Activated CD8-positive, alpha-beta T cell treated with anti-CD3 and anti-CD28 coated beads, Interleukin-2, amount 10 ng/mL, durations not matched to agents 7 days and 5 days (primary cell): ENCODE data around the gene LMAN1L. TPM values are rescaled to one million over a fixed set of nuclear protein-coding genes. Genes with fewer than 3 reads are reported as not detected.

Experiments used
- ATAC-seq: fragments of 150-1000 bp; cut with Tn5 transposase; one replicate; pipeline ENCODE4 v1.10.0; 2021; ENCODE audit warnings: moderate library complexity
- CTCF ChIA-PET: fragments of 350-600 bp; sonication (Branson Sonifier 250); formaldehyde crosslinking; loops from one replicate; lab custom pipeline; 2021; ENCODE audit warnings: antibody characterized with exemption; lab: Charles Lee
- POLR2A ChIA-PET: fragments of 350-600 bp; sonication (Branson Sonifier 250); formaldehyde crosslinking; loops from one replicate; lab custom pipeline; 2021; ENCODE audit warnings: antibody characterized with exemption; lab: Charles Lee
- DNase-seq: peaks from one replicate; pipeline ENCODE4 v3.0.0-alpha.2; 2020
- H3K27ac Mint-ChIP-seq: one replicate; pipeline ENCODE4 v1.8.0; 2021; ENCODE audit warnings: mild to moderate bottlenecking, mixed read lengths
- H3K27me3 Mint-ChIP-seq: one replicate; pipeline ENCODE4 v1.8.0; 2021; ENCODE audit warnings: low read depth, mixed read lengths
- H3K36me3 Mint-ChIP-seq: one replicate; pipeline ENCODE4 v1.8.0; 2021; ENCODE audit warnings: low read depth, mixed read lengths
- H3K4me1 Mint-ChIP-seq: one replicate; pipeline ENCODE4 v1.8.0; 2021; ENCODE audit warnings: low read depth, mixed read lengths
- H3K4me3 Mint-ChIP-seq: one replicate; pipeline ENCODE4 v1.8.0; 2021; ENCODE audit warnings: mild to moderate bottlenecking, mixed read lengths
- H3K9me3 Mint-ChIP-seq: one replicate; pipeline ENCODE4 v1.8.0; 2022; ENCODE audit warnings: mixed read lengths; ENCODE audit not compliant: insufficient read depth
- total RNA-seq, 2 experiments: library from RNA; stranded (reverse); gene quantifications; one replicate each; pipeline ENCODE4 v1.2.3, GENCODE V29; 2021

Gene LMAN1L
- total RNA-seq, 2 experiments from 2014 or later = 0.47 to 1.0 TPM

DNA sequence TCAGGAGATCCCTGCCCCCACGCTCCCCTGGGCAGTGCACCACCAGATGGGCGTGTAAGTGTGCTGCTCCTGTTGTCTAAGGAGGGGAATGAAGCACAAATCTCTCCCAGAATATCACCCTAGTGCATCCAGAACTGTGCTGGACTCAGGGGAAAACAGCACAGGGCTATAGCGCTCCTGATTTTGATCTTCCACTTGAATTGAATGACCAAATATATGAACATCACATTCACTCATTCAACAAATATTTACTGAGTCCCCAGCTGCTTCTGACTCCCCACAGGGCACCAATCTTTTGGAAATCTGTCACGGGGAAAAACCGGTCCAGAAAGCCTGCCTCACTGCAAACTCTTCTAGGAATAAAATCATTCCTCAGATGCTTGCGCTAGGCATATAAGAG lies 16.2 kb downstream of the LMAN1L start:
- no peaks in the 10 kb centered on the region for H3K9me3 Mint-ChIP-seq
- no peaks in the 10 kb centered on the region for H3K4me1 Mint-ChIP-seq
- CTCF ChIA-PET = interaction anchor here (0.6 to 3.3 kb wide), 3 partner anchors 14 to 73 kb away, joined by 3 to 18 read pairs (median 11); partner anchors contain the start of gene ULK3
- ATAC-seq = no peak
- no peak overlapping the region for H3K27ac Mint-ChIP-seq
- no peaks in the 10 kb centered on the region for H3K36me3 Mint-ChIP-seq
- H3K27me3 Mint-ChIP-seq = peaks cover 23% of the 10 kb centered on the region
- POLR2A ChIA-PET = no interaction called here
- no peak overlapping the region for H3K4me3 Mint-ChIP-seq
- no peak for DNase-seq

DNA sequence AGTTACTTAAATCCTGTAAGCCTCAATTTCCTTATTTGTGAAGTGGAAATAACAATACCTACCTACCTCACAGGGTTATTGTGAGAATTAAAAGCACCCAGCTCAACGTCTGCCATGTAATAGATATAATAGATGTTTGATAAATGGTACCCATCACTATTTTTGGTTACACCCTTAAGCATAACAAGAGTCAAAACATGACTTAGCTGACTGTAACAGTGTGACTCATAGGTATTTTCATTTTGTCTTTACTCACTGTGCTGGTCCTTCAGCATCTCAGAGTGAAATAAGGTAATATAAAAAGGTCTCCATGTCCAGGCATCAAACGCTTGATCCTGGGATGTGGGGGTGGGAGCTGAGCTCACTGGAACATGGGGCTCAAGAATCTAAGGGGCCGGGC lies 16.9 kb downstream of the LMAN1L start:
- CTCF ChIA-PET = interaction anchor here (0.6 to 3.3 kb wide), 3 partner anchors 13 to 72 kb away, joined by 3 to 18 read pairs (median 11); partner anchors contain the start of gene ULK3
- no peak overlapping the region for H3K27ac Mint-ChIP-seq
- peaks cover 21% of the 10 kb centered on the region for H3K27me3 Mint-ChIP-seq
- no peaks in the 10 kb centered on the region for H3K4me1 Mint-ChIP-seq
- no peaks in the 10 kb centered on the region for H3K36me3 Mint-ChIP-seq
- no peak for DNase-seq
- POLR2A ChIA-PET = interaction anchor here (0.6 kb wide), 1 partner anchor 11 kb away, joined by 3 read pairs; no protein-coding TSS in a partner anchor
- no peak overlapping the region for H3K4me3 Mint-ChIP-seq
- H3K9me3 Mint-ChIP-seq = no peaks in the 10 kb centered on the region
- ATAC-seq = no peak

DNA sequence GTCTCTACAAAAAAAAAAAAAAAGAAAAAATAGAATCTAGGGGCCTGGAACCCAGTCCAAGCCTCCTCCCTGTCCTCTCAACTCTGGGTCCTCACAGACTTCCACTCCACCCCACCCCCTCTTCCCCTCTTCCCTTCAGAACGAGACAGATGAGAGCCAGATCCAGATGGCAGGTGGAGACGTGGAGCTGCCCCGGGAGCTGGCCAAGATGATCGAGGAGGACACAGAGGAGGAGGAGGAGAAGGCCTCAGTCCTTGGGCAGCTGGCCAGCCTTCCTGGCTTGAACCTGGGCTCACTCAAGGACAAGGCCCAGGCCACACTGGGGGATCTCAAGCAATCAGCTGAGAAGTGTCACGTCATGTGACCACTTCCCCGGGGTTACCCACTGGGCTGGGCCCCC lies 17.4 kb downstream of the LMAN1L start:
- CTCF ChIA-PET = interaction anchor here (2.8 to 3.3 kb wide), 2 partner anchors 59 to 72 kb away, joined by 11 to 18 read pairs; no protein-coding TSS in a partner anchor
- H3K27ac Mint-ChIP-seq = no peak overlapping the region
- DNase-seq (no peak), ATAC-seq (no peak)
- POLR2A ChIA-PET = interaction anchor here (0.6 kb wide), 1 partner anchor 11 kb away, joined by 3 read pairs; no protein-coding TSS in a partner anchor
- H3K4me3 Mint-ChIP-seq = no peak overlapping the region
- no peaks in the 10 kb centered on the region for H3K9me3 Mint-ChIP-seq
- H3K36me3 Mint-ChIP-seq = peaks cover under 1% of the 10 kb centered on the region
- no peaks in the 10 kb centered on the region for H3K4me1 Mint-ChIP-seq
- peaks cover 21% of the 10 kb centered on the region for H3K27me3 Mint-ChIP-seq

DNA sequence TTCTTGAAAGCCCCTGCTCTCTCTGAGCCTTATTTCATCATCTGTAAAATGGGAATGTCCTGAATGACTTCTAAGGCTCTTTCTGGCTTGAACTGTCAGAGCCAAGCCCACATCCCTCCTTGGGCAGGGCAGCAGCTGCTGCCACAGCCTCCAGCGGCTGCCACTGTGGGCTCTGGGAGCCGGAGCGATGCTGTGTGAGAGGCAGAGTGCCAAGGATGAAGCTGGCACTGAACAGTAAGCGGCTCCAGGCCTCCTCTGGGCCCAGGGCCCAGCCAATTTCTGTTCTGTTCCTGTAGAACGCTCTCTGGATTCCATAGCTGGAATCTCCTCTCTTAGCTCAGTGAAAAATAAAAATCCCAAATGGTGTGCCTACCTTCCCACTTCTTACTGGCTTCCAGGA lies 18.2 kb downstream of the LMAN1L start:
- ATAC-seq (no peak), DNase-seq (no peak)
- CTCF ChIA-PET = interaction anchor here (0.6 to 2.8 kb wide), 3 partner anchors 37 to 71 kb away, joined by 3 to 11 read pairs (median 3); no protein-coding TSS in a partner anchor
- no peak overlapping the region for H3K4me3 Mint-ChIP-seq
- no peaks in the 10 kb centered on the region for H3K4me1 Mint-ChIP-seq
- no peak overlapping the region for H3K27ac Mint-ChIP-seq
- peaks cover 6% of the 10 kb centered on the region for H3K36me3 Mint-ChIP-seq
- peaks cover 19% of the 10 kb centered on the region for H3K27me3 Mint-ChIP-seq
- POLR2A ChIA-PET = no interaction called here
- H3K9me3 Mint-ChIP-seq = no peaks in the 10 kb centered on the region

DNA sequence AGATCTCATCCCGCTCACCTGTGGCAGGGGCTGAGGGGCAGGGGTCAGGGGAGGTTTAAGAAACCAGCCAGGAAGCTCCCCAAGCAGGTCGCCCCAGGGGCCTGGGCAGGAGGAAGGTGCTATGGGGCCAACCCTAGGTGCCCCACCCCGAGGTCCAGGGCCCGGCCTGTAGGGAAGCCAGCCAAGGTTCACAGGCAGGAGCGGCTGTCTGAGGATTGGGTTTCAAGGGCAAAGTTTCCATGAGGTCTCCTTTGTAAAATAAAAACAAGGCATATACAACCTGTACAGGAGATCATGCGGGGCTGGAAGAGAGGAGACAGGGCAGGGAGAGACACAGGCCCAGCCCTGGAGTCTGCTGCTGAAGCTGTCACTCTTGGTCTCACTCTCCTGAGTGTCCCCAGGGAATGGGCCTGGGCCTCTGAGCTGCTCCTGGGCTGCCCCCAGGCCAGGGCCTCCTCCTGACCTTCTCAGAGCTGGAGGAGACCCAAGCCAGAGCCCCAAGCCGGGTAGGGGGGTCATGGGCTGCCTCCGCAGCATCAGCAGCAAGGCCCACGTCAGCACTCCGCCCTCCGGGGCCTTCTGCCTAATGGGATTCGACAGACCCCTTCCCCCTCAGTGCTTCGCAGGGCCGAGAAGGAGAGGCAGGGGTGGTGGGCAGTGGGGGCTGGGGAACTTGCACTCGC lies 19.3 kb downstream of the LMAN1L start:
- Mint-ChIP-seq H3K27me3 (peaks cover 14% of the 10 kb centered on the region), H3K9me3 (no peaks in the 10 kb centered on the region), H3K4me3 (no peak overlapping the region), H3K27ac (no peak overlapping the region), H3K36me3 (peaks cover 14% of the 10 kb centered on the region), H3K4me1 (no peaks in the 10 kb centered on the region)
- ATAC-seq (no peak), DNase-seq (no peak)
- POLR2A ChIA-PET = no interaction called here
- CTCF ChIA-PET = interaction anchor here (1.4 to 2.3 kb wide), 2 partner anchors 38 to 61 kb away, joined by 3 to 6 read pairs; no protein-coding TSS in a partner anchor

DNA sequence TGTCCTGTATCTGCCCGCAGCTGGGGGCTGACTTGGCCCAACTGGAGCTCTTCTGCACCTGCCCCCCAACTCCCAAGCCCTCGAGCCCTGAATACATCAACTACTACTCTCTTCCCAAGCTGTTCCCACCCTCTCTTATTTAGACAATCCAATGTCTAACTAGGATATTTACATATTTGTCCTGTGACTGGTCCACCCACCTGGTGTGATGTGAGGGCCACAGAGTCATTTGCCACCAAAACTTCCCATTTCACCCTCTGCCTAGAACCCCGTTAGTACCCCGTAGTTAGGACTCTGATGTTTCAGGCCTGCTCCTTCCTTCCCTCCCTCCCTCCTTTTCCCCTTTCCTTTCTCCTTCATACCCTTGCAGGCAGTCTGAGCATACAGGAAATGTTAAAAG lies 20.2 kb downstream of the LMAN1L start:
- Mint-ChIP-seq H3K4me3 (no peak overlapping the region), H3K27me3 (peaks cover 12% of the 10 kb centered on the region), H3K36me3 (peaks cover 17% of the 10 kb centered on the region), H3K4me1 (no peaks in the 10 kb centered on the region), H3K27ac (no peak overlapping the region), H3K9me3 (no peaks in the 10 kb centered on the region)
- no peak for DNase-seq
- no peak for ATAC-seq
- ChIA-PET CTCF (interaction anchor here (2.3 kb wide), 1 partner anchor 62 kb away, joined by 6 read pairs; no protein-coding TSS in a partner anchor), POLR2A (no interaction called here)

DNA sequence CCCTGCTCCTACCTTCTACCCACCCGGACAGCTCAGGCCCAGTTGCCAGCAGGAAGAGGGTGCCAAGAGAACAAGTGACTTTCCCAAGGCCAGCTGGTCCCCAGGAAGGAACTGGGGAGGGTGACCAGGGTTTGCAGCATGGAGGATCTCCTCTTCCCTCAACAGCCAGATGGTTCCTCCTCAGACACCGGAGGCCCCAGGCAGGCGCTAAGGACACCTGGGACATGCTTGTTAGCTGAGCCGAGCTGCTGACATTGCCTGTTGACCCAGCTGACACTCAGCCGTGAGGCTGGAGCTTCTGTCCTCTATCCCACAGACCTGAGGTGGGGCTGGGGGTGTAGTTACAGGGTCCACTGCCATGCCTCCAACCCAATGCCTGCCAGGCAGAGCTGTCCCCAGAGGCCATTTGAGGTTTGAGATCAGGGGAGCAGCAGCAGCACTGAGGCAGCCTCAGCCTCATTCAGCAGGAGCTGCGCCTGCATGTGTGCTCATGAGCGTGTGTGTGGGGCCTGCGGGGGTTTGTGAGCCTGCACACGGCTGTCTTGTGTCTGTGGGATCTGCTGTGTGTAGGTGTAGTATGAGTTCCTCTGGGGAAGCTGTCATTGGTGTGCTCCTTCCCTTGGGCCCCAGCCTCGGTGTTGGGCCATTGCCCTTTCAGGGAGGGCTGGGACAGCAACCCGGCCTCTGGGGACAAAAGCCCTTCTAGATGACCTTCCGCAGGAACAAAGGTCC lies 20.9 kb downstream of the LMAN1L start:
- H3K27me3 Mint-ChIP-seq = peaks cover 8% of the 10 kb centered on the region
- peaks cover 17% of the 10 kb centered on the region for H3K36me3 Mint-ChIP-seq
- H3K27ac Mint-ChIP-seq = no peak overlapping the region
- ATAC-seq (no peak), DNase-seq (no peak)
- no peaks in the 10 kb centered on the region for H3K4me1 Mint-ChIP-seq
- ChIA-PET POLR2A (no interaction called here), CTCF (interaction anchor here (1.2 to 2.3 kb wide), 2 partner anchors 62 to 68 kb away, joined by 5 to 6 read pairs; no protein-coding TSS in a partner anchor)
- no peak overlapping the region for H3K4me3 Mint-ChIP-seq
- H3K9me3 Mint-ChIP-seq = no peaks in the 10 kb centered on the region

DNA sequence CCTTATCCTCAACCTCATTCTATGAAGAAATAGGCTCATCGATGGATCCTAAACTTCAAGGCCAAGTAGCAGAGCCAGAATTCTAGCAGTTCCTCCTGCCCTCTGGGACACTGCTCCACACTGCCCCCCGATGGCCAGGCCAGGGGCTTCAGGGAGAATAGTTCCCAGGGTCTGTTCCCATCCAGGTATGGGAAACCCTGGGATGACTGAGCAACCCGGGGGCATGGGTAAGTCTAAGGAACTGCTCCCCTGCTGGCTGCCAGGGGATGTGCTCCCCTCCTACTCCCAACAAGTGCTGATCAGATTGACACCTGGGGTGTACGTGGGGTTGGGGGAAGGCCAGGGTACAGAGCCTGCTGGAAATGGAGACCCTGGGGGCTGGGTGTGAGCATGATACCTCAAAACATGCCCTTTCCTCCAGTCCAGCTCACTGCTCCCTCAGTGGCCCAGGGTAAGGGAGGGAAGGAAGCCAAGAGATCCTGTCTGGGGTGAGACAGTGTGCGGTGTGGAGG lies 22.7 kb downstream of the LMAN1L start:
- H3K27ac Mint-ChIP-seq = no peak overlapping the region
- H3K4me3 Mint-ChIP-seq = no peak overlapping the region
- CTCF ChIA-PET = interaction anchor here (0.8 to 1.9 kb wide), 7 partner anchors 9 to 208 kb away, joined by 3 to 10 read pairs (median 4); no protein-coding TSS in a partner anchor
- POLR2A ChIA-PET = no interaction called here
- no peaks in the 10 kb centered on the region for H3K4me1 Mint-ChIP-seq
- H3K27me3 Mint-ChIP-seq = peaks cover 3% of the 10 kb centered on the region
- no peaks in the 10 kb centered on the region for H3K9me3 Mint-ChIP-seq
- DNase-seq = peak; percentile 54
- H3K36me3 Mint-ChIP-seq = peaks cover 22% of the 10 kb centered on the region
- ATAC-seq = peak; percentile 45

DNA sequence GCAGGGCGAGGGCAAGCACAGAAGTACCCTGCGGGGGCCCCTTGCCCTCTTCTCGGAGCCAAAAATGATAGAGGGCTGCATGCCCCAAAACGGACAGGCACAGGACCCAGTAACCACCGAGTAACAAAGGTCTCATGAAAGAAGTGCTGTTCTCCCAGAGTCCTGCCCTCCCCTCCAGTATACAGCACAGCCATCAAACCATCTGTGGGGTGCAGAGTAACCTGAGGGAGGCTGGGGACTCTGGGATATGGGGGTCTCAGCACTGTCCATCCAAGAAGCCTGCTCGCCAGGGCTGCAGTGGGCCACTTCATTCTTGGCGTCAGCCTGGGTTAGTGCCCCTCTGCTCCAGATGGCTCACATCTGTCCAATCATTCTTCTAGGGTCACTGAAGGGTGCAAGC lies 24.2 kb downstream of the LMAN1L start:
- DNase-seq = no peak
- peaks cover 11% of the 10 kb centered on the region for H3K4me1 Mint-ChIP-seq
- H3K27me3 Mint-ChIP-seq = no peaks in the 10 kb centered on the region
- ChIA-PET CTCF (interaction anchor here (0.9 to 1.9 kb wide), 10 partner anchors 9 to 202 kb away, joined by 3 to 10 read pairs (median 4); no protein-coding TSS in a partner anchor), POLR2A (no interaction called here)
- no peak overlapping the region for H3K4me3 Mint-ChIP-seq
- H3K27ac Mint-ChIP-seq = no peak overlapping the region
- H3K9me3 Mint-ChIP-seq = no peaks in the 10 kb centered on the region
- peaks cover 35% of the 10 kb centered on the region for H3K36me3 Mint-ChIP-seq
- ATAC-seq = no peak

DNA sequence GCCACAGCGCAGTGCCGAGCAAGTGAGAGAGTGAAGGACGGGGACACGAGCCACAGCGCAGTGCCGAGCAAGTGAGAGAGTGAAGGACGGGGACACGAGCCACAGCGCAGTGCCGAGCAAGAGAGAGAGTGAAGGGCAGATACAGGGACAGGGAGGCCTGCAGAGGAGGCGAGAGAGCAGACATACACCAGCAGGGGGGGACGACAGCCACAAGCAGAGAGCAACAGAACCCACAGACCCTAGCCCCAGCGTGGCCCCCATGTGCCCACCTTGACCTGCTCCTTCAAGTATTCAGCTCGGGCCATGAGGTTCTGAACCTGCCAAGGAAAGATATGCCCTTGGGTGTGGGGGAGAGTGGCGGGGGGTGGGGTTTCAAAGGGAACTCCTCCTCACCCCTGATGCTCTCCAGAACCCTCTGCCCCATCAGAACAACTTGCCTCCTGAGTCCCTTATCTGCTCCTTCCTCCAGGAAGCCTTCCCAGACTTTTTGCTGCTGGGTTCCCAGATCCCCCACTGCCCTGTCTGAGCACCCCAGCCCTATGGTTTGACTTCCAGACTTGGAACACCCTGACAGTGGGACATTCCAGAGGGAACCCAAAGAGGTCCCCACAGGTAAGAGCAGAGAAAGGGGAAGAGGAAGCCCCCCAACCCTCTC lies 25.0 kb downstream of the LMAN1L start:
- POLR2A ChIA-PET = interaction anchor here (1.1 kb wide), 1 partner anchor 64 kb away, joined by 3 read pairs; no protein-coding TSS in a partner anchor
- ATAC-seq = no peak
- H3K9me3 Mint-ChIP-seq = no peaks in the 10 kb centered on the region
- no peak overlapping the region for H3K4me3 Mint-ChIP-seq
- peaks cover 41% of the 10 kb centered on the region for H3K36me3 Mint-ChIP-seq
- peaks cover 18% of the 10 kb centered on the region for H3K4me1 Mint-ChIP-seq
- CTCF ChIA-PET = interaction anchor here (0.9 to 1.8 kb wide), 7 partner anchors 10 to 68 kb away, joined by 4 to 10 read pairs (median 5); no protein-coding TSS in a partner anchor
- no peaks in the 10 kb centered on the region for H3K27me3 Mint-ChIP-seq
- no peak for DNase-seq
- no peak overlapping the region for H3K27ac Mint-ChIP-seq

DNA sequence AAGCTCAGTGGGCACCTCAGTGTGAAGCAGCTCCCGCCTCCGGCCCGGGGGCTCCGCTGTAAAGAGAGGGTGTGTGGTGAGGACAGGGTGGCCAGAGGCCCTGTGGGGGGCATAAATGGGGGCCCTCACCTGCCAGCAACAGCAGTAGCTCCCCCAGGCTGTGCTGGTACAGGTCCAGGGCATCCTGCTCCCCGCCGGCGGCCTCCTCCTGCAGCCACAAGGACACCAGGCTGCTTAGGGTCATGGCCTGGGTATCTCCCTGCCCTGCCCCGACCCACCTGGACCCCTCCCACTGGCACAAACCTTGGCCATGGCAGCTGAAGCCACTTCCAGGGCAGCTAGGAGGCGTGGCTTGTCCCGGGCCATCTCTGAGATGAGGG lies 25.5 kb downstream of the LMAN1L start:
- H3K9me3 Mint-ChIP-seq = no peaks in the 10 kb centered on the region
- DNase-seq = no peak
- H3K27me3 Mint-ChIP-seq = no peaks in the 10 kb centered on the region
- ChIA-PET POLR2A (interaction anchor here (1.1 kb wide), 1 partner anchor 64 kb away, joined by 3 read pairs; no protein-coding TSS in a partner anchor), CTCF (interaction anchor here (1.0 to 1.7 kb wide), 5 partner anchors 32 to 67 kb away, joined by 3 to 9 read pairs (median 5); no protein-coding TSS in a partner anchor)
- H3K4me1 Mint-ChIP-seq = peaks cover 18% of the 10 kb centered on the region
- H3K36me3 Mint-ChIP-seq = peaks cover 41% of the 10 kb centered on the region
- no peak for ATAC-seq
- H3K4me3 Mint-ChIP-seq = no peak overlapping the region
- no peak overlapping the region for H3K27ac Mint-ChIP-seq
